GM23248 (cell line): ENCODE data around the gene AAK1. TPM values are rescaled to one million over a fixed set of nuclear protein-coding genes. Genes with fewer than 3 reads are reported as not detected.
A peak's percentile ranks its signal among the peaks of the same experiment; 100 is the strongest.
"Not testable (repeated sequence)": the region's sequence is repeated elsewhere in the genome, so short reads cannot be mapped to it uniquely, and the experiment has no call there.

Source experiments
- DNase-seq: peaks from one replicate; pipeline ENCODE4 v3.0.0-alpha.2; 2015
- H2AFZ ChIP-seq: fragments of 200-600 bp; sonication (generic); 2 replicates; pipeline ENCODE4 v1.6.1; 2016; ENCODE audit warnings: antibody characterized with exemption
- H3F3A ChIP-seq: fragments of 200-600 bp; sonication (generic); 2 replicates; pipeline ENCODE4 v1.6.1; 2016; ENCODE audit warnings: mild to moderate bottlenecking, antibody characterized with exemption, mixed run types; ENCODE audit not compliant: insufficient read depth
- H3K27ac ChIP-seq: fragments of 200-600 bp; sonication (generic); 2 replicates; pipeline ENCODE4 v1.5.1; 2016; ENCODE audit warnings: mild to moderate bottlenecking
- H3K27me3 ChIP-seq: fragments of 200-600 bp; sonication (generic); replicated peaks from 2 replicates; pipeline ENCODE4 v1.6.1; 2016; ENCODE audit warnings: mild to moderate bottlenecking; ENCODE audit not compliant: insufficient read depth
- H3K36me3 ChIP-seq: fragments of 200-600 bp; sonication (generic); 2 replicates; pipeline ENCODE4 v1.6.1; 2016; ENCODE audit warnings: low read depth, mild to moderate bottlenecking
- H3K4me1 ChIP-seq: fragments of 200-600 bp; sonication (generic); 2 replicates; pipeline ENCODE4 v1.6.1; 2016; ENCODE audit warnings: mild to moderate bottlenecking; ENCODE audit not compliant: insufficient read depth
- H3K4me2 ChIP-seq: fragments of 200-600 bp; sonication (generic); one replicate; pipeline ENCODE4 v1.6.1; 2016; ENCODE audit warnings: mild to moderate bottlenecking; ENCODE audit not compliant: unreplicated experiment
- H3K4me3 ChIP-seq: fragments of 200-600 bp; sonication (generic); 2 replicates; pipeline ENCODE4 v1.5.1; 2016; ENCODE audit warnings: mild to moderate bottlenecking
- H3K79me2 ChIP-seq: fragments of 200-600 bp; sonication (generic); 2 replicates; pipeline ENCODE4 v1.6.1; 2016; ENCODE audit warnings: mild to moderate bottlenecking; ENCODE audit not compliant: insufficient read depth
- H3K9ac ChIP-seq: fragments of 200-600 bp; sonication (generic); 2 replicates; pipeline ENCODE4 v1.6.1; 2016; ENCODE audit warnings: mild to moderate bottlenecking
- H3K9me2 ChIP-seq: fragments of 200-600 bp; sonication (generic); 2 replicates; pipeline ENCODE4 v1.6.1; 2016; ENCODE audit warnings: mixed run types, mild to moderate bottlenecking, moderate library complexity; ENCODE audit not compliant: insufficient read depth
- H3K9me3 ChIP-seq: fragments of 200-600 bp; sonication (generic); one replicate; pipeline ENCODE4 v1.6.1; 2017; ENCODE audit warnings: low read depth
- H4K20me1 ChIP-seq: fragments of 200-600 bp; sonication (generic); 2 replicates; pipeline ENCODE4 v1.6.0; 2016; ENCODE audit not compliant: insufficient read depth
- EZH2 ChIP-seq: fragments of 200-600 bp; sonication (generic); IDR thresholded peaks from 2 replicates; pipeline ENCODE4 v1.6.1; 2018; ENCODE audit warnings: antibody characterized with exemption, mild to moderate bottlenecking; ENCODE audit not compliant: insufficient read depth, poor library complexity, severe bottlenecking
- EZH2phosphoT487 ChIP-seq: fragments of 200-600 bp; sonication (generic); IDR thresholded peaks from 2 replicates; pipeline ENCODE4 v1.6.1; 2018; ENCODE audit warnings: antibody characterized with exemption, moderate library complexity, mild to moderate bottlenecking, low read depth; ENCODE audit not compliant: insufficient read depth
- WGBS, 2 experiments: methylation state at CpG; one replicate each; pipeline ENCODE4 v1.1.6; 2015 to 2017; ENCODE audit warnings: low lambda C conversion rate in 2 of 2, low coverage in 1 of 2; ENCODE audit errors: missing lambda C conversion rate in 2 of 2; 5-methylcytosine and 5-hydroxymethylcytosine counted together
- in situ Hi-C: fragments of 300-500 bp; cut with MboI; formaldehyde crosslinking; loops from 2 replicates; pipeline ENCODE4 v1.15.0; 2020
- polyA plus RNA-seq: library from polyadenylated mRNA; unstranded; fragments of >200 nt; fragmentation: Nextera tagmentation; extraction: Ambion mirVana; gene quantifications from 2 replicates; pipeline ENCODE4 v1.2.1, GENCODE V29; 2016
- total RNA-seq: library from RNA; depleted of rRNA; stranded (reverse); fragments of >200 nt; shearing (Covaris generic); gene quantifications from 2 replicates; pipeline ENCODE4 v1.2.3, GENCODE V29; 2014

Gene AAK1
- total and polyA plus RNA-seq, 2 experiments from 2014 or later, result 41.2 to 50.7 TPM

GRCh38 chr2:69556008-69556407 is 87.5 kb downstream of the AAK1 start:
- Histone ChIP-seq H3K4me3 (no peak overlapping the region), H4K20me1 (peaks cover 11% of the 10 kb centered on the region; the same call in 1 of the 2 replicates), H3K9me3 (no peaks in the 10 kb centered on the region), H3F3A (no peaks in the 10 kb centered on the region), H3K27ac (no peak overlapping the region), H3K27me3 (no peaks in the 10 kb centered on the region), H2AFZ (no peak overlapping the region), H3K4me1 (peaks cover 10% of the 10 kb centered on the region), H3K4me2 (no peak overlapping the region), H3K9ac (no peak overlapping the region), H3K79me2 (peaks cover 90% of the 10 kb centered on the region), H3K36me3 (peaks cover 14% of the 10 kb centered on the region), H3K9me2 (no peaks in the 10 kb centered on the region)
- in situ Hi-C loops, result no loop called here
- TF ChIP-seq EZH2phosphoT487 (no peak), EZH2 (no peak)
- DNase-seq, result no peak
- 86 to 95% methylated on average over 4 of the region's 4 CpGs for WGBS, 2 experiments

- DNase-seq, result no peak
- no peak overlapping the region for H3K4me3 ChIP-seq
- peaks cover 90% of the 10 kb centered on the region for H3K79me2 ChIP-seq
- peaks cover 11% of the 10 kb centered on the region; the same call in 1 of the 2 replicates for H4K20me1 ChIP-seq
- no peak overlapping the region for H3K9ac ChIP-seq
- H3K9me3 ChIP-seq, result no peaks in the 10 kb centered on the region
- H3K9me2 ChIP-seq, result no peaks in the 10 kb centered on the region
- TF ChIP-seq EZH2phosphoT487 (no peak), EZH2 (no peak)
- no peak overlapping the region for H3K27ac ChIP-seq
- H3K4me1 ChIP-seq, result peaks cover 5% of the 10 kb centered on the region
- H3K4me2 ChIP-seq, result no peak overlapping the region
- peaks cover 3% of the 10 kb centered on the region for H3F3A ChIP-seq
- H2AFZ ChIP-seq, result no peak overlapping the region
- peaks cover 14% of the 10 kb centered on the region for H3K36me3 ChIP-seq
- in situ Hi-C loops, result no loop called here
- no peaks in the 10 kb centered on the region for H3K27me3 ChIP-seq
- WGBS, 2 experiments, result 77 to 84% methylated on average over 3 of the region's 3 CpGs
Observed at GRCh38 chr2:69554981-69555380, 88.6 kb downstream of the AAK1 start.

GRCh38 chr2:69554568-69554967 is 89.0 kb downstream of the AAK1 start:
- Histone ChIP-seq H3K9ac (no peak overlapping the region), H4K20me1 (peaks cover 10% of the 10 kb centered on the region; the same call in 1 of the 2 replicates), H3K4me1 (peaks cover 6% of the 10 kb centered on the region), H3K36me3 (peaks cover 14% of the 10 kb centered on the region), H3K4me2 (no peak overlapping the region), H3F3A (peaks cover 7% of the 10 kb centered on the region), H3K9me2 (no peaks in the 10 kb centered on the region), H3K27ac (no peak overlapping the region), H3K27me3 (no peaks in the 10 kb centered on the region), H2AFZ (no peak overlapping the region), H3K4me3 (no peak overlapping the region), H3K9me3 (no peaks in the 10 kb centered on the region), H3K79me2 (peaks cover 85% of the 10 kb centered on the region)
- 89 to 91% methylated on average over 4 of the region's 4 CpGs for WGBS, 2 experiments
- no peak for DNase-seq
- TF ChIP-seq EZH2phosphoT487 (no peak), EZH2 (no peak)
- in situ Hi-C loops, result no loop called here

GRCh38 chr2:69553991-69554390 is 89.5 kb downstream of the AAK1 start:
- H3K27me3 ChIP-seq, result no peaks in the 10 kb centered on the region
- H3K9me3 ChIP-seq, result no peaks in the 10 kb centered on the region
- peaks cover 12% of the 10 kb centered on the region for H3K4me1 ChIP-seq
- no peak overlapping the region for H3K4me3 ChIP-seq
- H4K20me1 ChIP-seq, result peaks cover 4% of the 10 kb centered on the region; the same call in 1 of the 2 replicates
- in situ Hi-C loops, result no loop called here
- no peak overlapping the region for H3K27ac ChIP-seq
- no peak overlapping the region for H2AFZ ChIP-seq
- 84 to 86% methylated on average over 7 of the region's 7 CpGs for WGBS, 2 experiments
- peaks cover 81% of the 10 kb centered on the region for H3K79me2 ChIP-seq
- peaks cover 14% of the 10 kb centered on the region for H3K36me3 ChIP-seq
- H3K9ac ChIP-seq, result no peak overlapping the region
- no peak overlapping the region for H3K4me2 ChIP-seq
- no peak for TF ChIP-seq EZH2phosphoT487
- TF ChIP-seq EZH2, result no peak
- H3F3A ChIP-seq, result peaks cover 9% of the 10 kb centered on the region
- no peak for DNase-seq
- H3K9me2 ChIP-seq, result no peaks in the 10 kb centered on the region

DNA sequence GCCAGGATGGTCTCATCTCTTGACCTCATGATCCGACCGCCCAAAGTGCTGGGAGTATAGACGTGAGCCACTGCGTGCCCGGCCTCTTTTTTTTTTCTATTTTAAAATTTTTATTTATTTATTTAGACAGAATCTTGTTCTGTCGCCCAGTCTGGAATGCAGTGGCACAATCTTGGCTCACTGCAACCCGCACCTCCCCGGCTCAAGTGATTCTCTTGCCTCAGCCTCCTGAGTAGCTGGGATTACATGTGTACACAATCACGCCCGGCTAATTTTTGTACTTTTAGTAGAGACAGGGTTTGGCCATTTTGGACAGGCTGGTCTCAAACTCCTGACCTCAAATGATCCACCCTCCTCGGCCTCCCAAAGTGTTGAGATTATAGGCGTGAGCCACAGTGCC is 93.0 kb downstream of the AAK1 start:
- H3K36me3 ChIP-seq, H3K4me3 ChIP-seq, H4K20me1 ChIP-seq, in situ Hi-C loops, H3F3A ChIP-seq, H3K4me2 ChIP-seq, H2AFZ ChIP-seq, H3K9me3 ChIP-seq, H3K27me3 ChIP-seq, DNase-seq, H3K9me2 ChIP-seq, H3K9ac ChIP-seq: not testable (repeated sequence)
- Histone ChIP-seq H3K27ac (peak overlapping the region; percentile 22; the same call in 1 of the 2 replicates), H3K4me1 (peaks cover 24% of the 10 kb centered on the region), H3K79me2 (peaks cover 84% of the 10 kb centered on the region)
- whole genome bisulfite sequencing, 2 experiments, result 97 to 98% methylated on average over 12 of the region's 12 CpGs
